NK-92 (cell line): ENCODE measurements around the gene SLC19A2.
"Not testable (repeated sequence)": the region's sequence is repeated elsewhere in the genome, so short reads cannot be mapped to it uniquely, and the experiment has no call there.

Experiments
- DNase-seq: peaks from one replicate; lab custom pipeline; 2025; ENCODE audit not compliant: unreplicated experiment; lab: John Stamatoyannopoulos, UW

The SLC19A2 gene

GRCh38 chr1:169509354-169509753 lies 23.6 kb upstream of the SLC19A2 start:
- DNase-seq: no peak

GRCh38 chr1:169508432-169509338 lies 22.9 kb upstream of the SLC19A2 start:
- DNase-seq: no peak

- DNase-seq: no peak
Measured at GRCh38 chr1:169507413-169507812, 21.7 kb upstream of the SLC19A2 start.

- DNase-seq: not testable (repeated sequence)
Measured at GRCh38 chr1:169503601-169504000, 17.9 kb upstream of the SLC19A2 start.

GRCh38 chr1:169499807-169500206 lies 14.1 kb upstream of the SLC19A2 start:
- no peak for DNase-seq

- DNase-seq: no peak
Measured at GRCh38 chr1:169497317-169497716, 11.6 kb upstream of the SLC19A2 start.

GRCh38 chr1:169495916-169496315 lies 10.2 kb upstream of the SLC19A2 start:
- no peak for DNase-seq

- DNase-seq: no peak
Measured at GRCh38 chr1:169495046-169495775, 9.5 kb upstream of the SLC19A2 start.

GRCh38 chr1:169494343-169494742 lies 8.6 kb upstream of the SLC19A2 start:
- DNase-seq: no peak

GRCh38 chr1:169493251-169493650 lies 7.5 kb upstream of the SLC19A2 start:
- no peak for DNase-seq

GRCh38 chr1:169491845-169492281 lies 6.1 kb upstream of the SLC19A2 start:
- no peak for DNase-seq

- no peak for DNase-seq
Measured at GRCh38 chr1:169488157-169488556, 2.4 kb upstream of the SLC19A2 start.

GRCh38 chr1:169487561-169487960 lies 1.8 kb upstream of the SLC19A2 start:
- DNase-seq: no peak

GRCh38 chr1:169487133-169487532 lies 1.4 kb upstream of the SLC19A2 start:
- no peak for DNase-seq

- no peak for DNase-seq
Measured at GRCh38 chr1:169486281-169487051, 722 bp upstream of the SLC19A2 start.

- DNase-seq: no peak
Measured at GRCh38 chr1:169484683-169485430, 887 bp downstream of the SLC19A2 start.

GRCh38 chr1:169484101-169484500 lies 1.6 kb downstream of the SLC19A2 start:
- DNase-seq: no peak

- DNase-seq: no peak
Measured at GRCh38 chr1:169483500-169483966, 2.2 kb downstream of the SLC19A2 start.

GRCh38 chr1:169479363-169480066 lies 6.2 kb downstream of the SLC19A2 start:
- no peak for DNase-seq
